Neural cell (in vitro differentiated cells): Measurements from ENCODE around the gene FKBP10. TPM values are rescaled to one million over a fixed set of nuclear protein-coding genes. Genes with fewer than 3 reads are reported as not detected.

Experiments used
- H2AFZ ChIP-seq: fragments of 200-600, 300-800 bp; sonication (generic), shearing (Covaris generic); 2 replicates; pipeline ENCODE4 v1.6.0; 2014; ENCODE audit warnings: low read depth, mild to moderate bottlenecking, antibody characterized with exemption, low read length, moderate library complexity
- H3F3A ChIP-seq: fragments of 200-600 bp; shearing (Covaris generic); 2 replicates; pipeline ENCODE4 v1.6.1; 2016; ENCODE audit warnings: mild to moderate bottlenecking, moderate library complexity, mixed read lengths, antibody characterized with exemption, low read length; ENCODE audit not compliant: insufficient read depth, poor library complexity, severe bottlenecking
- H3K27ac ChIP-seq: fragments of 200-600, 300-800 bp; sonication (generic), shearing (Covaris generic); 2 replicates; pipeline ENCODE4 v1.5.1; 2014; ENCODE audit warnings: mild to moderate bottlenecking, low read length, moderate library complexity
- H3K27me3 ChIP-seq: fragments of 300-800, 200-600 bp; sonication (generic), shearing (Covaris generic); 2 replicates; pipeline ENCODE4 v1.6.0; 2014; ENCODE audit warnings: mild to moderate bottlenecking, low read depth, low read length, moderate library complexity; ENCODE audit not compliant: insufficient read depth
- H3K36me3 ChIP-seq: fragments of 300-800, 200-600 bp; sonication (generic), shearing (Covaris generic); 2 replicates; pipeline ENCODE4 v1.5.1; 2014; ENCODE audit warnings: mild to moderate bottlenecking, antibody characterized with exemption, low read length, moderate library complexity; ENCODE audit not compliant: insufficient read depth
- H3K4me2 ChIP-seq: fragments of 300-800, 200-600 bp; sonication (generic), shearing (Covaris generic); 2 replicates; pipeline ENCODE4 v1.6.0; 2014; ENCODE audit warnings: mild to moderate bottlenecking, low read length
- H3K4me3 ChIP-seq: fragments of 300-800, 200-600 bp; sonication (generic), shearing (Covaris generic); 2 replicates; pipeline ENCODE4 v1.5.1; 2014; ENCODE audit warnings: mild to moderate bottlenecking, low read length, moderate library complexity
- H3K79me2 ChIP-seq: fragments of 200-600 bp; shearing (Covaris generic); replicated peaks from 2 replicates; pipeline ENCODE4 v1.6.0; 2014; ENCODE audit warnings: mild to moderate bottlenecking, low read length, moderate library complexity; ENCODE audit not compliant: insufficient read depth
- H3K9ac ChIP-seq: fragments of 300-800, 200-600 bp; sonication (generic), shearing (Covaris generic); 2 replicates; pipeline ENCODE4 v1.6.1; 2016; ENCODE audit warnings: mild to moderate bottlenecking, low read length, mixed read lengths
- H3K9me2 ChIP-seq: fragments of 200-600 bp; shearing (Covaris generic); 2 replicates; pipeline ENCODE4 v1.6.1; 2016; ENCODE audit warnings: mild to moderate bottlenecking, low read length, mixed read lengths; ENCODE audit not compliant: insufficient read depth
- H3K9me3 ChIP-seq: fragments of 200-600, 300-800 bp; sonication (generic), shearing (Covaris generic); 2 replicates; pipeline ENCODE4 v1.6.1; 2016; ENCODE audit warnings: mild to moderate bottlenecking, mixed run types, low read length, moderate library complexity, mixed read lengths
- H4K20me1 ChIP-seq: fragments of 200-600 bp; shearing (Covaris generic); 2 replicates; pipeline ENCODE4 v1.6.1; 2016; ENCODE audit warnings: mild to moderate bottlenecking, mixed run types; ENCODE audit not compliant: insufficient read depth
- CTCF ChIP-seq: fragments of 450-650 bp; IDR thresholded peaks from 2 replicates; pipeline ENCODE4 v1.5.1; 2014; ENCODE audit warnings: antibody characterized with exemption, mild to moderate bottlenecking, moderate library complexity; ENCODE audit not compliant: poor library complexity, severe bottlenecking
- EP300 ChIP-seq: fragments of 450-650 bp; conservative IDR thresholded peaks from 2 replicates; pipeline ENCODE4 v1.6.1; 2014; ENCODE audit warnings: antibody characterized with exemption, mild to moderate bottlenecking, moderate library complexity; ENCODE audit not compliant: poor library complexity, severe bottlenecking
- EZH2 ChIP-seq: fragments of 200-600, 300-800 bp; shearing (Covaris generic), sonication (generic); IDR thresholded peaks from 2 replicates; pipeline ENCODE4 v1.6.1; 2014; ENCODE audit warnings: antibody characterized with exemption, low read length, borderline replicate concordance, mild to moderate bottlenecking; ENCODE audit not compliant: insufficient read depth, poor library complexity, severe bottlenecking
- MXI1 ChIP-seq: fragments of 450-650 bp; conservative IDR thresholded peaks from 2 replicates; pipeline ENCODE4 v1.6.1; 2014; ENCODE audit warnings: antibody characterized with exemption, mild to moderate bottlenecking; ENCODE audit not compliant: poor library complexity, severe bottlenecking
- POLR2AphosphoS5 ChIP-seq: IDR thresholded peaks from 2 replicates; pipeline ENCODE4 v1.6.1; 2012
- RAD21 ChIP-seq: fragments of 450-650 bp; conservative IDR thresholded peaks from 2 replicates; pipeline ENCODE4 v1.6.1; 2014; ENCODE audit warnings: antibody characterized with exemption, mild to moderate bottlenecking, moderate library complexity
- REST ChIP-seq: IDR thresholded peaks from 2 replicates; pipeline ENCODE4 v1.6.1; 2012; ENCODE audit warnings: borderline replicate concordance
- SMC3 ChIP-seq: fragments of 450-650 bp; conservative IDR thresholded peaks from 2 replicates; pipeline ENCODE4 v1.6.1; 2014; ENCODE audit warnings: antibody characterized with exemption, mild to moderate bottlenecking, moderate library complexity; ENCODE audit not compliant: poor library complexity
- TAF1 ChIP-seq: IDR thresholded peaks from 2 replicates; pipeline ENCODE4 v1.6.1; 2012; ENCODE audit warnings: low read depth
- polyA plus RNA-seq: library from polyadenylated mRNA; depleted of rRNA; stranded (reverse); fragments of >200 nt; gene quantifications from 2 replicates; pipeline ENCODE4 v1.2.3, GENCODE V29; 2014

FKBP10 gene
- polyA plus RNA-seq, 1 donor from 2014 or later: 3.5 TPM

GRCh38 chr17:41868568-41868967, 55.8 kb downstream of the FKBP10 start:
- peaks cover 1% of the 10 kb centered on the region for H3K36me3 ChIP-seq

GRCh38 chr17:41869426-41869825, 56.6 kb downstream of the FKBP10 start:
- Histone ChIP-seq H3K27me3 (no peaks in the 10 kb centered on the region), H4K20me1 (no peaks in the 10 kb centered on the region), H3K4me2 (no peak overlapping the region), H3K9me2 (no peaks in the 10 kb centered on the region), H3K9ac (no peak overlapping the region), H3K36me3 (peaks cover 5% of the 10 kb centered on the region), H3K27ac (no peak overlapping the region), H2AFZ (no peak overlapping the region), H3K9me3 (no peaks in the 10 kb centered on the region), H3K4me3 (no peak overlapping the region), H3F3A (no peaks in the 10 kb centered on the region), H3K79me2 (no peaks in the 10 kb centered on the region)
- no peak for TF ChIP-seq CTCF
- no peak for TF ChIP-seq EP300
- TF ChIP-seq RAD21: no peak
- no peak for TF ChIP-seq EZH2
- TF ChIP-seq POLR2AphosphoS5: no peak
- TF ChIP-seq MXI1: no peak

More at GRCh38 chr17:41868568-41868967, 55.8 kb downstream of the FKBP10 start:
- TF ChIP-seq EZH2 (no peak), MXI1 (no peak), CTCF (no peak), REST (no peak), SMC3 (no peak), RAD21 (no peak), EP300 (no peak), POLR2AphosphoS5 (no peak), TAF1 (no peak)
- Histone ChIP-seq H3K4me2 (no peak overlapping the region), H3K79me2 (peaks cover 4% of the 10 kb centered on the region), H3K4me3 (no peak overlapping the region), H3K27me3 (no peaks in the 10 kb centered on the region), H3K9me2 (no peaks in the 10 kb centered on the region), H3K27ac (no peak overlapping the region), H3K9me3 (no peaks in the 10 kb centered on the region), H2AFZ (no peak overlapping the region), H4K20me1 (no peaks in the 10 kb centered on the region), H3F3A (no peaks in the 10 kb centered on the region), H3K9ac (no peak overlapping the region)
